A673 (cell line): Measurements from ENCODE around the gene SEZ6L. TPM values are rescaled to one million over a fixed set of nuclear protein-coding genes. Genes with fewer than 3 reads are reported as not detected.

Experiments
- BruUV-seq: library from RNA; stranded (reverse); fragments of 400-500 nt; replicated peaks from 2 replicates; lab custom pipeline; 2021; lab: Mats Ljungman, UMichigan
- CTCF ChIA-PET: fragments of 300-600 bp; sonication (Branson Sonifier 250); formaldehyde crosslinking; loops from one replicate; lab custom pipeline; 2022; ENCODE audit warnings: antibody characterized with exemption; lab: Charles Lee
- POLR2A ChIA-PET: fragments of 300-600 bp; sonication (Branson Sonifier 250); formaldehyde crosslinking; loops from one replicate; lab custom pipeline; 2022; ENCODE audit warnings: antibody characterized with exemption; ENCODE audit not compliant: low non-redundant PET; lab: Charles Lee
- DNase-seq: peaks from one replicate; pipeline ENCODE4 v3.0.0-alpha.2; 2015; ENCODE audit warnings: low spot score
- H3K27ac ChIP-seq: fragments of 200-600 bp; sonication (generic); 2 replicates; pipeline ENCODE4 v1.5.1; 2016; ENCODE audit warnings: mixed run types, low read depth, mild to moderate bottlenecking, mixed read lengths, antibody characterized with exemption, low read length; ENCODE audit not compliant: poor library complexity, severe bottlenecking
- H3K27me3 ChIP-seq: fragments of 200-600 bp; sonication (generic); replicated peaks from 2 replicates; pipeline ENCODE4 v1.6.1; 2017; ENCODE audit warnings: mixed run types, low read depth, mild to moderate bottlenecking, mixed read lengths, antibody characterized with exemption, low read length; ENCODE audit not compliant: insufficient read depth, poor library complexity
- H3K36me3 ChIP-seq: fragments of 200-600 bp; sonication (generic); 2 replicates; pipeline ENCODE4 v1.6.1; 2016; ENCODE audit warnings: mixed run types, mild to moderate bottlenecking, mixed read lengths, antibody characterized with exemption, low read length; ENCODE audit not compliant: insufficient read depth, poor library complexity, severe bottlenecking
- H3K4me1 ChIP-seq: fragments of 200-600 bp; sonication (generic); 2 replicates; pipeline ENCODE4 v1.6.1; 2017; ENCODE audit warnings: mixed run types, mild to moderate bottlenecking, mixed read lengths, antibody characterized with exemption, low read length; ENCODE audit not compliant: insufficient read depth, poor library complexity, severe bottlenecking
- H3K4me3 ChIP-seq: fragments of 200-600 bp; sonication (generic); 2 replicates; pipeline ENCODE4 v1.5.1; 2016; ENCODE audit warnings: low read depth, mixed run types, mild to moderate bottlenecking, mixed read lengths, low read length; ENCODE audit not compliant: poor library complexity, severe bottlenecking
- H3K9me3 ChIP-seq: fragments of 200-600 bp; sonication (generic); 2 replicates; pipeline ENCODE4 v1.6.1; 2016; ENCODE audit warnings: mixed run types, low read depth, mild to moderate bottlenecking, mixed read lengths, antibody characterized with exemption, low read length; ENCODE audit not compliant: poor library complexity, severe bottlenecking
- EZH2 ChIP-seq: fragments of 200-600 bp; sonication (generic); IDR thresholded peaks from 2 replicates; pipeline ENCODE4 v1.6.1; 2017; ENCODE audit warnings: borderline replicate concordance, low read depth, mild to moderate bottlenecking, mixed read lengths, antibody characterized with exemption, low read length; ENCODE audit not compliant: poor library complexity, severe bottlenecking
- intact Hi-C: fragments of 100-400 bp; cut with micrococcal nuclease; formaldehyde crosslinking; loops from one replicate; pipeline ENCODE4 v1.10.0; 2022; ENCODE audit not compliant: unreplicated experiment
- total RNA-seq: library from RNA; stranded (reverse); gene quantifications from 2 replicates; pipeline ENCODE4 v1.2.3, GENCODE V29; 2021
- TF ChIP-seq, protein P1 (sequence below): fragments of 300-800, 200-600 bp; sonication (generic); conservative IDR thresholded peaks from 2 replicates; pipeline ENCODE4 v1.5.1; 2017; ENCODE audit warnings: low read depth, mild to moderate bottlenecking, antibody characterized with exemption, low read length, moderate library complexity, mixed read lengths

The SEZ6L gene
- total RNA-seq, 1 experiment from 2014 or later = 6.3 TPM

DNA sequence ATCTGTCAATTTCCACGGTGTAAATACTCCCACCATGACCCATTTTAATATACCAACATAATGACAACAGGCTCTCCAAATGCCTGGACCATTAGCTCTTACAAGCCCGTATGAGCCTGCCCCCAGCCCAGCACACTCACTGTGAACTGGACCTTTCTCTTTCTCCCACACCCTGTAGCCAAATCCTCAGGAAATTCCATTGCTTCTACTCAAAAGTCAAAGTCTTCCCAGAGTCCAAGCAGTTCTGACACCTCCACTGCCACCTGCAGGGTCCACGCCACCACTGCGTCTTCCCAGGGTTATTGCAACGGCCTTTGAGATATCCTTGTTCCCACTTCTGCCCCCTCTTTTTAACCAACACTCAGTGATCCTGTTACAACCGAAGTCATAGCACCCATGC, 149.7 kb downstream of the SEZ6L start:
- POLR2A ChIA-PET = no interaction called here
- H3K9me3 ChIP-seq = no peaks in the 10 kb centered on the region
- DNase-seq = no peak
- H3K4me3 ChIP-seq = no peak overlapping the region
- intact Hi-C loops = no loop called here
- H3K36me3 ChIP-seq = no peaks in the 10 kb centered on the region
- H3K27me3 ChIP-seq = peaks cover 4% of the 10 kb centered on the region
- TF ChIP-seq, protein P1, sequence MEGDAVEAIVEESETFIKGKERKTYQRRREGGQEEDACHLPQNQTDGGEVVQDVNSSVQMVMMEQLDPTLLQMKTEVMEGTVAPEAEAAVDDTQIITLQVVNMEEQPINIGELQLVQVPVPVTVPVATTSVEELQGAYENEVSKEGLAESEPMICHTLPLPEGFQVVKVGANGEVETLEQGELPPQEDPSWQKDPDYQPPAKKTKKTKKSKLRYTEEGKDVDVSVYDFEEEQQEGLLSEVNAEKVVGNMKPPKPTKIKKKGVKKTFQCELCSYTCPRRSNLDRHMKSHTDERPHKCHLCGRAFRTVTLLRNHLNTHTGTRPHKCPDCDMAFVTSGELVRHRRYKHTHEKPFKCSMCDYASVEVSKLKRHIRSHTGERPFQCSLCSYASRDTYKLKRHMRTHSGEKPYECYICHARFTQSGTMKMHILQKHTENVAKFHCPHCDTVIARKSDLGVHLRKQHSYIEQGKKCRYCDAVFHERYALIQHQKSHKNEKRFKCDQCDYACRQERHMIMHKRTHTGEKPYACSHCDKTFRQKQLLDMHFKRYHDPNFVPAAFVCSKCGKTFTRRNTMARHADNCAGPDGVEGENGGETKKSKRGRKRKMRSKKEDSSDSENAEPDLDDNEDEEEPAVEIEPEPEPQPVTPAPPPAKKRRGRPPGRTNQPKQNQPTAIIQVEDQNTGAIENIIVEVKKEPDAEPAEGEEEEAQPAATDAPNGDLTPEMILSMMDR = no peak
- TF ChIP-seq EZH2 = no peak
- no peaks in the 10 kb centered on the region for H3K4me1 ChIP-seq
- no peak overlapping the region for H3K27ac ChIP-seq
- no TSS peak for BruUV-seq
- CTCF ChIA-PET = no interaction called here

DNA sequence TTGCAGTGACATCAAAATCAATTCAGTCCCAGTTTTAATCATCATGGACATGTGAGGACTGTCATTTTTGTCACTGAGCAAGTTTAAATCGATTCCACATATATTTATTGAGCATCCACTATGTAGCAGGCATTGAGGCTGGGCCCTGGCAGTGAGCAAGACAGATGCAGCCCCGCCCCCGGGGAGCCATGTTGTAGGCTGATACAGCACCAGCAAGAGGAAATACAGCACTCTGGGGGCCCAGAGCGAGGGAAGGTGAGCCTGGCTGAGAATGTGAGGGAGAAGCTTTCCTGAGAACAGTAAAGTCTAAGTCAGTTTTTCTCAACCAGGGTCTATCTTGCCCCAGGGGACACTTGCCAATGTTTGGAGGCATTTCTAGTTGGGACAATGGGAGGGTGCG, 151.2 kb downstream of the SEZ6L start:
- ChIA-PET POLR2A (no interaction called here), CTCF (interaction anchor here (0.8 kb wide), 1 partner anchor 10 kb away, joined by 3 read pairs; no protein-coding TSS in a partner anchor)
- Histone ChIP-seq H3K4me3 (no peak overlapping the region), H3K27ac (no peak overlapping the region), H3K9me3 (no peaks in the 10 kb centered on the region), H3K27me3 (peaks cover 4% of the 10 kb centered on the region), H3K4me1 (no peaks in the 10 kb centered on the region), H3K36me3 (no peaks in the 10 kb centered on the region)
- DNase-seq = no peak
- no TSS peak for BruUV-seq
- TF ChIP-seq EZH2 = no peak
- TF ChIP-seq, protein P1 = no peak
- intact Hi-C loops = no loop called here

DNA sequence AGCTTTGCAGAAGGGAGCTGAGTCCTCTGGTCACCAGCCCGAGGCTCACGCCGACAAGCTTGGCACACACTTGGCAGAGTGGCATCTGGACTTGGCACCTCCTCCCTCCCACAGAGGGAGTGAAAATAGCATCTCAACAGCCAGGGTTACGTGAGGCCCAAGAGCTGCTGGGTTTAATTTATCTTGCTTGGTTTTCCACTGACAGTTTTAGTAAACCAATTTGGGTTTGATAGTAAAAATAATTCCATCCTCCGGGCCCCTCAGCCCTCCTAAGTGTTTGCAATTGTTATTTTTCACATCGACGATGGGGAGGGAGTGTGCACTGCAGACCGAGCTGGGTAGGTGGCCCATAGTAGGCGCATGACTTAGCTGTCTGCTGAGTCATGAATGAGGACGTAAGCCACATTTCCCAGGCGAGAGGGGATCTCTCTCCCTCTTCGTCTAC, 152.2 kb downstream of the SEZ6L start:
- peaks cover 4% of the 10 kb centered on the region for H3K27me3 ChIP-seq
- DNase-seq = no peak
- intact Hi-C loops = no loop called here
- TF ChIP-seq, protein P1 = no peak
- no peak for TF ChIP-seq EZH2
- BruUV-seq = no TSS peak
- H3K4me1 ChIP-seq = no peaks in the 10 kb centered on the region
- no peaks in the 10 kb centered on the region for H3K36me3 ChIP-seq
- H3K9me3 ChIP-seq = no peaks in the 10 kb centered on the region
- H3K27ac ChIP-seq = no peak overlapping the region
- no peak overlapping the region for H3K4me3 ChIP-seq
- CTCF ChIA-PET = no interaction called here
- POLR2A ChIA-PET = no interaction called here
